G401.6 (cell line): ENCODE measurements around the gene NFATC2.

ENCODE experiments used
- FAIRE-seq: peaks from 2 replicates; lab custom pipeline; 2012; peaks lifted over from hg19 to GRCh38; lab: Jason Lieb, UNC

Gene NFATC2

DNA sequence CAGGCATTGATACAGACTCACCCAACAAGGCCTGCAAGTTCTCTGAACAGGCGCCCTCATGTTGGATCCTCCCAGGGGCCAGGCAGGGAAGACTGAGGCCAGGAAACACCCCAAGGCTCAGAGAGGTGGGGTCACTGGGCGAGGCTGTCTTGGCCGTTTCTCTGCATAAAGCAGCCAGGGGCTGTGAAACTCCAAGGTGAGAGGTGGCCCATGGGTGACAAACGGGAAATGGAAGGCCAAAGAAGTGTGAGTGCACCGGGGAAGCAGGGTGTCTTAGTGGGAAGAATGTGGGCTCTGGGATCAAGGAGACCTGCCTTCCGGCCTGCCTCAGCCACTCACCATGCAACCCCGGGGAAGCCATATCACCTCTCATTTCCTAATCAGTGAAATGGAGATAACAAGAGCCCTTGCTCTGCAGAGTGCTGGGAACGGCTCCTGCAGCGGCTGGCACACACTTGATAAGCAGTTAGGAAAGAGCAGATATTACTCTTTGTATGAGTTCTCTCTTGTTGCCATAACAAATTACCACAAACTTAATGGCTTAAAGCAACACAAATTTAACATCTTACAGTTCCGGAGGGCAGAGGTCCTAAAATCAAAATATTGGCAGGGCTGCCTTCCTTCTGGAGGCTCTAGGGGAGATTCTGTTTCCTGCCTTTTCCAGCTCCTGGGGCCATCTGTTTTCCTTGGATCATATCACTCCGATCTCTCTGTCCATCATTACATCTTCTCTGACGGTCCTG lies 168.6 kb downstream of the NFATC2 start:
- FAIRE-seq: no peak

DNA sequence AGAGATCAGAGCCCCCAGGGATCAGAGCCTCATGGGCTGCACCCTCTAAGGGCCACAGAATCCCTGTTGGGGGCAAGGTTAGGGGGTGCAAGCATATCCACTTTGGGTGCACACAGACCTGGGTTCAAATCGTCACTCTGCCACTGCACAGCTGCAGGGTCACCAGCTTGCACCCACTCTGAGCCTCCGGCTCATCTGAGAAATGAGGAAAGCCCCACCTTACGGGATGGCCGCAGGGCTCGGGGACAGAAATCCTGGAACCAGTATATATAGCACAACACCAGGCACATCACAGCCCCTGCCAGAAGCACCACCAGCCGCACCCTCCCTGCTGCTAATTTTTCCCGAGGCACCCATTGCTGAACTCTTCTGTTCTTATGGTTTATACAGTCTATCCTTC lies 169.6 kb downstream of the NFATC2 start:
- FAIRE-seq: no peak

DNA sequence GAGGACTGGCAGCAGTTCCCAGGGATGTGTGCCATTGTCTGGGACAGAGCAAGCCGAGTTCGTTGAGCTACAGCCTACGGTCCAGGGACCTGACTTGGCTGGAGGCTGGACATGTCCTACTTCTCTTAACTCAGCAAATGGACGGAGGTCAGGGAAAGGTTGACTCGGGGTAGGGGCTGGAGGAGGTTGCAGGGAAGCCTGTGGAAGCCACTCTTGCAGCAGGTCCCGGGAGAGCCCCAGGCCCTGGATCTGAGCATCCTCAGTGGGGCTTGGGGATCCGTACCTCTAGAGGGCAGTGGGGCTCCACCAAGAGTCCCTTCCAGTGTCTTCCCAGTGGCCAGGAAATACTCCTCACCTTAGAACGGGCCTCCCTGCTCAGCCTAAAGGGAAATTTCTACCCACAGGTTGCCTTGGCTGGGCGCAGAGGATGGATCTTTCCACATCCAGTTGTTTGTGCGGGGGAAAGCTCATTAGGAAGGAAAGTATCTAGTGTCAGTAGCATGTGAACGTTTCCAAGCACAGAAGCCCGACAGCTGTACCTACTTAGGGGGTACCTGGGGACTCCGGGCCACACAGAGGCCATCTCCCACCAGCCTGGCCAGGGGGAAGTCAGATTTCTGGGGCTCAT lies 170.2 kb downstream of the NFATC2 start:
- FAIRE-seq: no peak

DNA sequence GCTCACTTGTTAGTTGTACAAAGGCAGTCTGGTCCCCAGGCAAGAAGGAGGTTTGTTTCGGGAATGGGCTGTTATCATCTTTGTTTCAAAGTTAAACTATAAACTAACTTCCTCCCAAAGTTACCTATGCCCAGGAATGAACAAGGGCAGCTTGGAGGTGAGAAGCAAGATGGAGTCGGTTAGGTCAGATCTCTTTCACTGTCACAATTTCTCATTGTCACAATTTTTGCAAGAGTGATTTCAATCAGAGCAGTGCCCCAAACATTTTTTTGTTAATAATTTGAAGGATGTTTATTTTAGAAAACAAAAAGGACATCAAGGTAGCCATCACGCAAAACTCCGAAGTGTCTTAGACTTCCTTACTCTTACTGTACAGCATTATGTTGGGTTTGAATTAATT lies 170.8 kb downstream of the NFATC2 start:
- no peak for FAIRE-seq

DNA sequence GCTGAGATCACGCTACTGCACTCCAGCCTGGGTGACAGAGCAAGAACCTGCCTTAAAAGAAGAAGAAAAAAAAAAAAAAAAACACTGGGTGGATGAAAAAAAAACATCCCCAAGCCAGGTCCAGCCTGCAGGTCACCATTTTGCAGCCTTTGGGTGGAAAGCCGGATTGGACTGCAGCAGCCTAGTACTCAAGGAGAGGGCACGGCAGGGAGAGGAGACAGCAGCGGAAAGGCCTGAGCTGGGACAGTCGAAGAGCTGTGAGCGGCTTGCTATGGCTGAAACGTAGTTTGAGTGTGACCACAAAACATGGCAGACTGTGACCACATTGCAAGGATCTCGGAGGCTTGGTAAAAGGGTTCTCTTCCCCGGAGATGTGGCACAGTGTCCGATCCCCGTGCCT lies 173.0 kb downstream of the NFATC2 start:
- no peak for FAIRE-seq

DNA sequence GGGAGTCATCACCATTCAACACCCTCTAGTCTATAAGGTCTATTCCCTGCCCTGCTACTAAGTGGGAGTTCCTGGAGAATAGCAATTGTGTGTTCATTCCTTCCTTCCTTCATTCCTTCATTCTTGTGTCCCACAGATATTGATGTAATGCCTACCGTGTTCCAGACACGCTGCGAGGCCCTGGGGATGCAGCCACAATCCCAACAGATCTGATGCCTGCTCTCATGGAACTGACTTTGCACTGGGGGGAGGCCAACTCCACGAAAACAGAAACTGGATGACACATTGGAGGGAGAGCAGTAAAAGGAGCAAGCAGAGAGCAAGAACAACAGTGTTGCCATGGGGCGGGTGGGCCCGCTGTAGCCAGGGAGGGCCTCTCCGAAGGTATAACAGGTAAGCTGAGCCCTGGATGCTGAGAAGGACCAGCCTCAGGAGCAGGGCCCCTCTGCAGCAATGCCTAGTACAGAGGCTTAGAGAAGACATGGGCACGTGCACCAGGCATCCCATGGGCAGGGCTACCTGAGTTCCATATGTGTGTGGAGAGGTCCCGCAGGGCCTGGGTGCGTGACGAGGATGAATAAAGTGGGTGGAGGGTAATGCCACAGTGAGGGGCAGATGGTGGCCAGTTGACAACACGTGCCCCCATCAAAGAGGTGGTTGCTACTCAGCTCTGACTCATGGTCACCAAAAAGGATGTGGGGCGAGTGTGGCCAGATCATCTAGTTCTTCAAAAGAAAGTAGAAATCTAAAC lies 173.9 kb downstream of the NFATC2 start:
- no peak for FAIRE-seq

DNA sequence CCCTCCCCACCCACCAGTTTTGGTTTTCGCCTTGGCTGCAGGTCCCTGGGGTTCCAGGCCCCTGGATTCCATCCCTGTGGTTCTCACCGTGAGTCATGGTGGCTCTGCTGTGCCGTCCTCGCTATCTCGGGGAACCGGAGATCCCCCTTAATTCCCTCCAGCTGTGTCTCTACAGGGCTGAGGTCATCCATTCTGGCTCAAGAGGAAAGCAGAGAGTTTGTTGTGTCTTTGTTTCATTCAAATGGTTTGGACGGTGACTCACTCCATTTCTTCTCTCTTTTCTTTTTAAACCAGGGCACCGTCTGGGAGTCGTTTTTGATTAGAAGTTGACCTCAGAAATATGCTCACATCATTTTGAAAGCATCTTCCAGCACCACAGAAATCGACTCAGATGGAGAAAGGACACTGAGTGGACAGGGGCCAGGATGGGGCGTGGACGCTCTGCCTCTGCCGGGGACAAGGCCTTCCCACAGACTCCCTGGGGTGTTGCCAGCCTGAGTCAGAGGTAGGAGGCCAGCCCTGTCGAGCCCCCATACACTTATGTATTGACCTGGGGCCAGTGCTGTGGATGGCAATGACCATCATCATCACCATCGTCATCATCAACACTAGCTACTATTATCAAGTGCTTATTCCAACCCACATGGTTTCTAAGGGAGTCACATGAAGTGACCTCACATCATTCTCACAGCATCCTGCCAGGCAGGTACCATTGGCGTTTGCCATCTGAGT lies 176.2 kb downstream of the NFATC2 start:
- no peak for FAIRE-seq

DNA sequence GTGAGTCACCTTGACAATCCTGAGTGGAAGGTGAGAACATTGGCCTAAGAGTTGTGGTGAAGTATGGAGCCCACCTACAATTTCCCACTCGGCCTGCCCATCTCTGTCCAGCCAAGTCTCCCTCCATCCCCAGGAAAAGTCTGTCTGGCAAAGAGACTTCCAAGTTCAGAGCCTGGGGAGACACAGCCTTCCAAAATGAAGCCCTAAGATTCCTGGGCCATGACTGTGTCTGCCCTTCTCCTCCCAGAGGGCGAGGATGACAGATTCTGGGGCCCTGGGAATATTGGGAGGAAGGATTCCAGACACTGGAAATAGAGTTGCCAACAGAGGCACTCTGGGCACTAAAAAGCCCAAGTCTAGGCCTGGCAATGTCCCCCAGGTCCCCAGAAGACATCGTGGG lies 176.8 kb downstream of the NFATC2 start:
- no peak for FAIRE-seq

DNA sequence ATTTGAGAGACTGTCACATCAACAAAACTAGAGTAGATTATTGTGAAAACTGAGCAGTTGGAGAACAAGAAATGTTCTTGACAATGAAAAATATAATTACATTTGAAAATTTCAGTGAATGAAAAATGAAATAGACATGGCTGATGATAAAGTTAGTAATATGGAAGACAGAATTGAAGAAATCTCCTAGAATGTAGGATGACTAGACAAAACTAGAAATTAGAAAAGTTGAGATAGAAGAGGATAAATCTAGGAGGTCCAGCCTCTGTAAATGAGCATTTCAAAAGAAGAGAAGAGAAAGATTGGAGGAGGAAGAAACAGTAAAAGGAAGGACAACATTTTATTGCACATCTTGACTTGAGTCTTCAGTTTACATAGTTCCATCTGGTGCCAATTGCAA lies 178.7 kb downstream of the NFATC2 start:
- FAIRE-seq: no peak

DNA sequence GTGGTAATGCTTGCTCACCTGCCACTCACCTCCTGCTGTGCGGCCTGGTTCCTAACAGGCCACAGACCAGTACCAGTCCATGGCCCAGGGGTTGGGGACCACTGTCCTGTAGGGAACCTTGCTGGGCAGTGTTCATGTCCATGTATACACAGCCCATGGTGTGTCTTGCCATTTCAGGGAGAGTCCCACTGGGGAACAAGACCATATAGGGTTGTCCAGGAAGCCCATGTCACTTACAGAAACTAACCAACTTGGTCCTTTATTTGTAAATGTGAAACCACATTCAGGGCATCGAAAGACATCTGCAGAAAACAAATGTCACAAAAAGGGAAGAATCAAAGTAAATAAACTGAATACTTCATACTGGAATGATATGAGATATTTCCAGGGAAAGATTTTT lies 179.1 kb downstream of the NFATC2 start:
- no peak for FAIRE-seq

DNA sequence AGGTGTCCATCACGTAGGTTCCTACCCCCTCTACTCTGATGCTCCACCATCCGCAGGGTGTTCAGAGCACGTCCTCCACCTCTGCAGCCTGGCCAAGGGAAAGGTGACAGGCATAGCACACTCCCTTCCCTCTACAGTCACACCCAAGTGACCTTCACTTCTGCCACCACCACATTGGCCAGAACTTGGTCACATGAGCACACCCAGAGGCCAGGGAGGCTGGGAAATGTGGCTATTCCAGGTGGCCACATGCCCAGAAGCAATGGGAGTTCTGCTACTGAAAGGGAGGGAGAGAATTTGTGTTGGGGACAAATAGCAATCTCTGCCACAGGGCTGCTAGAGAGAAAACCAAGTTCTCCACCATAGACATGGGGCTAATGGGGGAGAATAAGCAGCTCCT lies 180.3 kb downstream of the NFATC2 start:
- FAIRE-seq: no peak

DNA sequence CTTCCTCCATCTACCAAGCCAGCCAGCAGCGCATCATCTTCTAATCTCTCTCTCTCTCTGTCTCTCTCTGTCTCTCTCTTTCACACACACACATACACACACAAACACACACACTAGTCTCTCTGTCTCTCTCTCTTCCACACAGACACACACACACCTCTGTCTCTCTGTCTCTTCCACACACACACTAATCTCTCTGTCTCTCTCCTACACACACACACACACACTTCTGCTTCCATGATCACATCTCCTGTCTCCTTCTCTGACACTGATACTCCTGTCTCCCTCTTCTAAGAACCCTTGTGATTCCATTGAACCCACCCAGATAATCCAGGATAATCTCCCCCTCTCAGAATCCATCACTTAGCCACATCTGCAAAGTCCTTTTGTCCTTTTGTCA lies 181.3 kb downstream of the NFATC2 start:
- FAIRE-seq: no peak

DNA sequence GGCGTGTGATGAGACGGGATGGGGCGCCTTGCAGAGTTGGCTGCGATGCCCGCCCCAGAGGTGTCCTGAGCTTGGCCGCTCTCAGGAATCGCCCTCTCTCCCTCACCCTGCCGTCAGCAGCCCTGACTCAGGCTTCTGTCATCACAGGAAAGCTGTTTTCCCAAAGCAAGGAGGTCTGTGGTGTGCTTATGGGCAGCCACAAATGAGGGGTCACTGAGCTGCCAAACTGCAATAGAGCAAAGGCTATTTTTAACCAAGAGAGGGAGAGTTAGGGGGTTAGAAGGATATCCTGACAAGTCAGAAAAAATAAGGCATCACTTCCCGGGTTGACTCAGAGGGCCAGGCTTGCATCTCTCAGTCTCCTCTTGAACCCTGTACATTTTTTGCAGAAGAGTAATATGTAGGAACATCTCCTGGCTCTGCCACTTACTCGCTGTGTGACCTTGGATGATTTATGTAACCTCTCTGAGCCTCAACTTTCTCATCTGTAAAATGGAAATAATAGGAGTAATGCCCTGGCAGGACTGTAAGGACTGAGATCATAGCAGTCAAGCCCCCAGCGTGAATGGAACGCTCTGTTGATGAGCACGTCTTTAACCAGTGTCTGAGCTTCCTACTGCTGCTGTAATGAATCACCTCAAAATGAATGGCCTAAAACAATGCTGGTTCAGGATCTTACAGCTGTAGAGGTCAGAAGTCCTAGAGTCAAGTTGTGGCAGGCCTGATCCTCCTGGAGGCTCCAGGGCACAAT lies 181.9 kb downstream of the NFATC2 start:
- no peak for FAIRE-seq

DNA sequence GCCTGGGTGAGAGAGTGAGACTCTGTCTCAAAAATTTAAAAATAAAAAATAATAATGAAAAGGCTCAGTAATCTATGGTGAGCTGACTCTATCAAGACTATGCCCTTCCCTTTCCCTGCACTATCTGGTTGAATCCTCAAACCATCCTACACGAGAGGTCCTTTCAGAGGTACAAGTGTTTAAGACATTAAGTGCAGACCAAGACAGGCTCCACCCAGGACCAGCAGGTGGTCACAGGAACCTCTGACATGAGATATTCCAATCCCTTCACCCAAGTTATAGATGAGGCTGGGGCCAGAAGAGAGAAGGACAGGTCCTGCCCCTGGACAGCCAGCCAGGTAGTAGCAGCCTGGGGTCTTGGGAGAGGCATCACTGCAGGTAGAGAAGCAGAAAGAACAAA lies 182.6 kb downstream of the NFATC2 start:
- no peak for FAIRE-seq

DNA sequence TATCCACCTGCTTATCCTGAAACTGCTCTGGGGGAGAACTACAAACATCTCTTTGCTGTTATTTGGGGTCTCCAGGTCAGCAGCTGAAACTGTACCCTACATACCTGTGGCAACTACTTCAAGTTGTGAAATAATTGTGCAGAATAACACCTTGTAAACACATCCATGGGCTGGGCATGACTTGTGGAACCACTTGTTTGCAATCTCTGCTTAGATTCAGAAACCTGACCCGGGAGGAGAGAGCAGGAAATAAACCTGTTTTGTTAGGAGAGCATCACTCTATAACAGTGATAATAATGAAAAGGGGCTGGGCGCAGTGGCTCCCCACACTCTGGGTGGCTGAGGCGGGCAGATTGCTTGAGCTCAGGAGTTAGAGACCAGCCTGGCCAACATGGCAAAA lies 183.1 kb downstream of the NFATC2 start:
- FAIRE-seq: no peak

DNA sequence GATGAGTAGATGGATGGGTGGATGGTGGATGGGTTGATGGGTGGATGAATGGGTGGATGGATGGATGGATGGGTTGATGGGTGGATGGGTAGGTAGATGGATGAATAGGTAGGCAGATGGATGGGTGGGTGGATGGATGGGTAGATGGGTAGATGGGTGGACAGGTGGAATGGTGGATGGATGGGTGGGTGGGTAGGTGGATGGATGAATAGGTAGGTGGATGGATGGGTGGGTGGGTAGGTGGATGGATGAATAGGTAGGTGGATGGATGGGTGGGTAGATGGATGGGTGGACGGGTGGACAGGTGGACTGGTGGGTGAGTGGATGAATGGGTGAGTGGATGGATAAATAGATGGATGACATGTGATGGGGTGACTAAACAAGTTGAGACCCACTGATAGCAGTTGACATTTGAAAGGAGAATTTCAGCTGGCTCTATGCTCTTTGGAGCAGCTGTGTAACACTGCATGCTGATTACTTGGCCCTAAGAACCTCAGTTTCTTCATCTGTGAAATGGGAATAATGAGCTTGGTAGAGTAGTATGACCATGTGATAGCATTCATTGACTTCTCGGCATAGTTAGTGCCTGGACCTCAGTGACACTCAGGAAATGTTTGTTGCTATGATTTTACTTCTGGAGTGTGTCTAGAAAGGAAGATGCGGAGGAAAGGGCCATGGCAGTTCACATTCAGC lies 184.3 kb downstream of the NFATC2 start:
- FAIRE-seq: no peak

DNA sequence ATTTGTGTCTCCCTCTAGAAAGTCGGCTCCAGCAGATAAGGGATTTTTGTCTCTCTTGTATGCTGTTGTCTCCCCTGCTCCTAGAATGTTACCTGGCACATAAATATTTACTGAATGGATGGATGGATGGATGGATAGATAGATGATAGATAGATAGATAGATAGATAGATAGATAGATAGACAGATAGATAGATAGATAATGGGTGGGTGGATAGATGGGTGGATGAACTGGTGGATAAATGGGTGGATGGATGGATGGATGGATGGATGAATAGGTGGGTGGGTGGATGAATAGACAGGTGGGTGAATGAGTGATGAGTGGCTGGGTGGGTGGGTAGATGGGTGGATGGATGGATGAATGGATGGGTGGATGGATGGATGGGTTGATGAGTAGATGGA lies 185.0 kb downstream of the NFATC2 start:
- no peak for FAIRE-seq

DNA sequence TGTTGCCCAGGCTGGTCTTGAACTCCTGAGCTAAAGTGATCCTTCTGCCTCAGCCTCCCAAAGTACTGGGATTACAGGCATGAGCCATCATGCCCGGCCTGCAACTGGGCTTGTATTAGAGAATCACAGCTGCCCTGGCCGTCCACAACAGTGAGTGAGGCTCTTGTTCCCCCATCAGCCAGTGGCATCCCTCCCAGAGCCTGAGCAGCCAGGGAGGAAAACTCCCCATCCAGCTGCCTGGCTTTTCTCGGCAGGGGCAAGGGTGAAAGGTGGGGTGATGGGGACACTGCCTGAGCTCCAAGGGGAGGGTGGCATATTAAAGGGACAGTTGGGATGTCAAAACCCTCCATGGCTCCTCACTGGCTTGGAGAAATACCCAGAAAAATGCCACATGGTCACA lies 185.6 kb downstream of the NFATC2 start:
- FAIRE-seq: no peak

DNA sequence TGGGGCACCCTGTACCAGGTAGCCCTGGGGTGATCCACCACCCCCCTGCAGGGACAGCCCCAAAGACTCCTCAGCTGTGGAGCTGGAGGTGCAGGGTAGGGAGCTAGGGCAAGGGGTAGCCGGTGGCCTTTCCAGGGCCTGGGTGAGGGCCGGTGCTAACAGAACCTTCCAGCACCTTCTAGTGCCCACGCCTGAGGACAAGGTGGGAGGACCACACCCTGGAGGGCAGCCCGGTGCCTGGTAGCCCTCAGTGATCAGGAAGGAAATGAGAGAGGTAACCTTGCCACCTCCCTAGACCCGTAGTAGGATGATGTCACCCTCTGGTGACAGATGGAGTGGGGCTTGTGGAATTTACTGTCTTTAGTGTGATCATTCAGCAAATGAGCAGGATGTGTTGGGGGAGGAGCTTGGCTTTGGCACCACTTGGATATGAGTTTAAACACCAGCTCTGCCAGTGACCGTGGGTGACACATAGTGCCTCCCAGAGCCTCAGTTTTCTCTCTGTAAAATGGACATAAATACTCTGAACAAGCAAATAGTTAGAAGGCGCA lies 187.7 kb downstream of the NFATC2 start:
- no peak for FAIRE-seq

DNA sequence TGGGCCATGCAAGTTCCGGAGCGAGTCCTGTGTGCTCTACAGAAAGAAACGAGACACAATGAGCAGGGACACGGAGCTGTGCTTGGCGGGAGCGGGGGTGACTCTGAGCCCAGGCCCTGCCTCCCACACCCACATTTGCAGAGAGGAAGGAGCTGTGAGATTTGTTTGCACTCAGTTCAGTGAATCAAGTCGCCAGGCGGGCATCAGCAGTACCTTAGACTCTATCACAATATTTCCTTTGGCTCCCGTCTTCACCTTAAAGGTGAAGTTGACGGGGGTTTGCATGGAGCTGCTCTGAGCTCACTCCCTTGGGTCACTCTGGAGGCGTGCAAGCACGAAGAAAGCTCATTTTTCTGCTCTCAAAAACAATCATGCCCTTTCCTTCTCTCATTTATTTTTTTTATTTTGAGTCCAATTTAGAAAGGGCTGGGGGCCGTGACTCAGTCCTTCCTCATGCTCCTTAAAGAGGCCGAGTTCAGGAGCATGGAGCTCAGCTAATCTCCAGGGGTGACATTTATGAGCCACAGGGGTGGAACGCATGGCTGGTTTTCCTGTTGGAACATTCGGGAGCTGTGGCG lies 188.2 kb downstream of the NFATC2 start:
- no peak for FAIRE-seq

DNA sequence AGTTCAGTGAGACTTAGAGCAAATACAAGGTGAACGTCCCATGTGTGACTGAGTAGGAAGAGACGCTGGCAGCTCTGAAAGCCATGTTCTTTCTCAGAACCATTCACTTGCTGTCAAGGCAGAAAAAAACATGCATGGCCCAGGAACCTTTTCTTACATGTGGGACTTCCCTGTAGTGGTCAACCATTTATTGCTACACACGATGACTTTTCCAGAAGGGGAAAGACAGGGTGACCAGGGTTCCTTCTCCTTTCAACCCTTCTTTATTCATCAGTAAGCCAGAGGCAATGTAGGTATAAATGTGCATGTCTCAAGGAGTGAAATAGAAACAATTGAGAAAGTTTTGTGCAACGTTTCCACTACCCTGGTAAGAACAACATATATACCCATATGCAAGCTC lies 189.0 kb downstream of the NFATC2 start:
- FAIRE-seq: no peak
